Gastrocnemius medialis (tissue), 4 donors: Measurements from ENCODE around the gene SPINDOC. TPM values are rescaled to one million over a fixed set of nuclear protein-coding genes. Genes with fewer than 3 reads are reported as not detected.
A peak's percentile ranks its signal among the peaks of the same experiment; 100 is the strongest.

ENCODE experiments used
- ATAC-seq, 2 donors: fragments of 150-250 bp; one replicate each; pipeline ENCODE4 v1.9.1; 2016
- DNase-seq, 2 donors: peaks; one replicate each; pipeline ENCODE4 v3.0.0-alpha.2; 2019
- H3K27ac ChIP-seq, 4 donors: fragments of 200-600 bp; sonication (generic); 1 replicate in 1 of 4; 2 replicates in 3 of 4; pipeline ENCODE4 v1.5.1; 2016 to 2018; ENCODE audit warnings: mild to moderate bottlenecking in 2 of 4, moderate library complexity in 1 of 4
- H3K27me3 ChIP-seq, 3 donors: fragments of 200-600 bp; sonication (generic) in 2 of 3; 1 replicate in 1 of 3; 2 replicates in 2 of 3; pipeline versions ENCODE4 v1.5.1 to v1.6.0; 2016 to 2019; ENCODE audit warnings: mild to moderate bottlenecking in 1 of 3, moderate library complexity in 1 of 3
- H3K36me3 ChIP-seq, 2 donors: fragments of 200-600 bp; sonication (generic) in 1 of 2; one replicate each; pipeline ENCODE4 v1.5.1; 2017 to 2018
- H3K4me1 ChIP-seq, 2 donors: fragments of 200-600 bp; sonication (generic) in 1 of 2; one replicate each; pipeline ENCODE4 v1.5.1; 2016 to 2017; ENCODE audit warnings: mild to moderate bottlenecking in 2 of 2
- H3K4me3 ChIP-seq, 4 donors: fragments of 200-600 bp; sonication (generic) in 3 of 4; 1 replicate in 1 of 4; 2 replicates in 3 of 4; pipeline ENCODE4 v1.5.1; 2016 to 2019; ENCODE audit warnings: mild to moderate bottlenecking in 2 of 4
- H3K9me3 ChIP-seq, 3 donors: fragments of 200-600 bp; sonication (generic) in 2 of 3; 1 replicate in 1 of 3; 2 replicates in 2 of 3; pipeline ENCODE4 v1.5.1; 2016 to 2019
- CTCF ChIP-seq, 5 experiments: fragments of 450-650 bp in 3 of 5; fragments of 200-600 bp in 2 of 5; sonication (generic) in 2 of 5; IDR thresholded peaks in 4 of 5; conservative IDR thresholded peaks in 1 of 5; 1 replicate in 4 of 5; 2 replicates in 1 of 5; pipeline ENCODE4 v1.5.1; 2016 to 2019; ENCODE audit warnings: antibody characterized with exemption in 5 of 5, mild to moderate bottlenecking in 3 of 5, moderate library complexity in 3 of 5
- POLR2A ChIP-seq, 2 donors: fragments of 450-650 bp; IDR thresholded peaks; one replicate each; pipeline ENCODE4 v1.6.1; 2017; ENCODE audit warnings: antibody characterized with exemption in 2 of 2, mild to moderate bottlenecking in 2 of 2, moderate library complexity in 2 of 2
- in situ Hi-C, 4 donors: fragments of 200-750 bp; cut with MboI; loops; one replicate each; pipeline versions ENCODE4 v1.15.0 to v1.8.0; 2017; ENCODE audit warnings: low sequenced_read_pairs in 4 of 4
- intact Hi-C: fragments of 100-400 bp; cut with DNase I; formaldehyde crosslinking; loops from one replicate; pipeline ENCODE4 v1.15.1; 2023; ENCODE audit warnings: low total_unique reads
- total RNA-seq, 4 donors: library from RNA; depleted of rRNA; stranded (reverse); fragments of >200 nt; gene quantifications; one replicate each; pipeline versions ENCODE4 v1.1.0 to v1.2.3, GENCODE V29; 2016

Gene SPINDOC
- total RNA-seq, 4 donors from 2014 or later, result 2.7 to 6.3 (median 3.5) TPM

- Histone ChIP-seq H3K36me3 (peaks cover 0 to 14% of the 10 kb centered on the region in 2 donors), H3K9me3 (no peaks in the 10 kb centered on the region), H3K27me3 (no peaks in the 10 kb centered on the region), H3K4me3 (peak overlapping the region; percentile 82 to 99 (median 90)), H3K27ac (peak overlapping the region; percentile 70 to 75 (median 73)), H3K4me1 (peaks cover 9 to 16% of the 10 kb centered on the region in 2 donors)
- no peak for TF ChIP-seq CTCF (IDR thresholded peaks at IDR 0.05 in 4 of 5, conservative IDR thresholded peaks at IDR 0.05 in 1 of 5)
- TF ChIP-seq POLR2A (IDR thresholded peaks at IDR 0.05), result peak in 1 of 2 donors; percentile 7
- peak; percentile 23 to 70 for ATAC-seq
- intact Hi-C loops (loop anchor here (1.0 to 5.0 kb wide), 2 partner anchors 45 to 131 kb away; partner anchors contain the start of genes RTN3 and ZFTA), in situ Hi-C loops (no loop called here)
- DNase-seq, result peak in 1 of 2 donors; percentile 11
These were observed 517 bp downstream of the SPINDOC start for GRCh38 chr11:63813563-63814382.

GRCh38 chr11:63814383-63814736, 1.1 kb downstream of the SPINDOC start:
- no peaks in the 10 kb centered on the region for H3K27me3 ChIP-seq
- in situ Hi-C loops, result no loop called here
- H3K36me3 ChIP-seq, result peaks cover 0 to 19% of the 10 kb centered on the region in 2 donors
- no peak for DNase-seq
- H3K27ac ChIP-seq, result peak overlapping the region in 1 of 4 donors; percentile 73
- peaks cover 9 to 16% of the 10 kb centered on the region in 2 donors for H3K4me1 ChIP-seq
- TF ChIP-seq CTCF (IDR thresholded peaks at IDR 0.05 in 4 of 5, conservative IDR thresholded peaks at IDR 0.05 in 1 of 5) (no peak), POLR2A (IDR thresholded peaks at IDR 0.05) (no peak)
- no peak for ATAC-seq
- intact Hi-C loops, result loop anchor here (5.0 kb wide), 1 partner anchor 132 kb away; the partner anchor contains the start of gene RTN3
- H3K4me3 ChIP-seq, result peak overlapping the region; percentile 82 to 99 (median 90)
- H3K9me3 ChIP-seq, result no peaks in the 10 kb centered on the region

- intact Hi-C loops (no loop called here), in situ Hi-C loops (no loop called here)
- no peak for TF ChIP-seq CTCF (IDR thresholded peaks at IDR 0.05 in 4 of 5, conservative IDR thresholded peaks at IDR 0.05 in 1 of 5)
- TF ChIP-seq POLR2A (IDR thresholded peaks at IDR 0.05), result no peak
- Histone ChIP-seq H3K9me3 (no peaks in the 10 kb centered on the region), H3K4me3 (no peak overlapping the region), H3K27me3 (no peaks in the 10 kb centered on the region), H3K4me1 (peaks cover 9 to 16% of the 10 kb centered on the region in 2 donors), H3K27ac (no peak overlapping the region), H3K36me3 (peaks cover 0 to 33% of the 10 kb centered on the region in 2 donors)
- DNase-seq, result no peak
- ATAC-seq, result no peak
These were observed 2.9 kb downstream of the SPINDOC start for GRCh38 chr11:63816166-63816565.

GRCh38 chr11:63816732-63817131, 3.5 kb downstream of the SPINDOC start:
- no peak for ATAC-seq
- intact Hi-C loops (no loop called here), in situ Hi-C loops (no loop called here)
- H3K27me3 ChIP-seq, result no peaks in the 10 kb centered on the region
- no peaks in the 10 kb centered on the region for H3K9me3 ChIP-seq
- peaks cover 0 to 38% of the 10 kb centered on the region in 2 donors for H3K36me3 ChIP-seq
- H3K4me1 ChIP-seq, result peaks cover 9 to 16% of the 10 kb centered on the region in 2 donors
- no peak for DNase-seq
- H3K27ac ChIP-seq, result no peak overlapping the region
- TF ChIP-seq CTCF (IDR thresholded peaks at IDR 0.05 in 4 of 5, conservative IDR thresholded peaks at IDR 0.05 in 1 of 5), result no peak
- TF ChIP-seq POLR2A (IDR thresholded peaks at IDR 0.05), result no peak
- no peak overlapping the region for H3K4me3 ChIP-seq
